GM19239 (cell line): ENCODE data around the gene NOL4L.

Experiments used
- DNase-seq: peaks from one replicate; pipeline ENCODE4 v3.0.0; 2011; ENCODE audit warnings: low spot score; ENCODE audit not compliant: insufficient read length
- FAIRE-seq: peaks from 2 replicates; lab custom pipeline; 2011; peaks lifted over from hg19 to GRCh38; lab: Jason Lieb, UNC

Gene NOL4L

GRCh38 chr20:32613192-32614053 lies 28.3 kb upstream of the NOL4L start:
- no peak for DNase-seq
- no peak for FAIRE-seq

GRCh38 chr20:32612351-32613191 lies 27.4 kb upstream of the NOL4L start:
- no peak for DNase-seq
- FAIRE-seq, result no peak

GRCh38 chr20:32611868-32612267 lies 26.7 kb upstream of the NOL4L start:
- DNase-seq (no peak), FAIRE-seq (no peak)

GRCh38 chr20:32611286-32611685 lies 26.2 kb upstream of the NOL4L start:
- no peak for FAIRE-seq
- DNase-seq, result no peak

- DNase-seq (no peak), FAIRE-seq (no peak)
These were observed 25.5 kb upstream of the NOL4L start for GRCh38 chr20:32610472-32611218.

GRCh38 chr20:32609993-32610392 lies 24.9 kb upstream of the NOL4L start:
- DNase-seq (no peak), FAIRE-seq (no peak)

GRCh38 chr20:32609111-32609773 lies 24.1 kb upstream of the NOL4L start:
- DNase-seq, result no peak
- FAIRE-seq, result no peak

- FAIRE-seq (no peak), DNase-seq (no peak)
These were observed 23.5 kb upstream of the NOL4L start for GRCh38 chr20:32608664-32609015.

GRCh38 chr20:32607727-32608663 lies 22.9 kb upstream of the NOL4L start:
- DNase-seq, result no peak
- FAIRE-seq, result no peak

- DNase-seq (no peak), FAIRE-seq (no peak)
These were observed 22.2 kb upstream of the NOL4L start for GRCh38 chr20:32607324-32607723.

- FAIRE-seq, result no peak
- DNase-seq, result no peak
These were observed 21.7 kb upstream of the NOL4L start for GRCh38 chr20:32606790-32607189.

GRCh38 chr20:32606107-32606506 lies 21.0 kb upstream of the NOL4L start:
- FAIRE-seq (no peak), DNase-seq (no peak)

GRCh38 chr20:32605167-32605656 lies 20.1 kb upstream of the NOL4L start:
- FAIRE-seq (no peak), DNase-seq (no peak)

- DNase-seq (no peak), FAIRE-seq (no peak)
These were observed 18.1 kb upstream of the NOL4L start for GRCh38 chr20:32603046-32603726.

GRCh38 chr20:32602273-32602672 lies 17.1 kb upstream of the NOL4L start:
- FAIRE-seq (no peak), DNase-seq (no peak)

GRCh38 chr20:32600681-32601237 lies 15.6 kb upstream of the NOL4L start:
- DNase-seq (no peak), FAIRE-seq (no peak)

GRCh38 chr20:32599783-32600340 lies 14.7 kb upstream of the NOL4L start:
- no peak for DNase-seq
- no peak for FAIRE-seq

- no peak for FAIRE-seq
These were observed 13.5 kb upstream of the NOL4L start for GRCh38 chr20:32598606-32599005.

More at GRCh38 chr20:32598606-32599005, 13.5 kb upstream of the NOL4L start:
- no peak for DNase-seq
